ACHN (cell line): Measurements from ENCODE around the gene DACH1.
"Not testable (repeated sequence)": the region's sequence is repeated elsewhere in the genome, so short reads cannot be mapped to it uniquely, and the experiment has no call there.

Source experiments
- DNase-seq: peaks from one replicate; pipeline ENCODE4 v3.0.0-alpha.2; 2015
- in situ Hi-C: cut with HindIII; loops from 2 replicates; pipeline ENCODE4 v1.10.0; 2017; ENCODE audit warnings: low sequenced_read_pairs, low pct_ligation_motif_present, low pct_unique_long_range_greater_than_20kb

Gene DACH1

DNA sequence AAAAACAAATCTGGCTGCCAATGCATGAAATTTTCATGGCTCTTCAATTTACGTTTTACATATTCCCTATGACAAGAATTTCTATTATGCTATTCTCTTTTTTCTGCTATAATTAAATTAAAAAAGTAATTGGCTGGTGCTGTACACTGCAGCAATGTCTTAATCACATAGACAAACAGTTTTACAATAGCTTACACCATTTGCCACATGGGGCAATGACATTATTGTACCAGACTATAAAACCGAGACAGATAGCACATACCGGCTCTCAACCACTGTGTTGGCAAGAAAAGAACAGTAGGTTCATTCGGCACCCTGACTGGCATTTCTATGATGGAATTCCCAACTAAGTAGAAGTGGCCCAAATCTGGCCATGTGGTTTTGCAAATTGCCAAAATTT, 67.7 kb downstream of the DACH1 start:
- DNase-seq = no peak
- in situ Hi-C loops = no loop called here

DNA sequence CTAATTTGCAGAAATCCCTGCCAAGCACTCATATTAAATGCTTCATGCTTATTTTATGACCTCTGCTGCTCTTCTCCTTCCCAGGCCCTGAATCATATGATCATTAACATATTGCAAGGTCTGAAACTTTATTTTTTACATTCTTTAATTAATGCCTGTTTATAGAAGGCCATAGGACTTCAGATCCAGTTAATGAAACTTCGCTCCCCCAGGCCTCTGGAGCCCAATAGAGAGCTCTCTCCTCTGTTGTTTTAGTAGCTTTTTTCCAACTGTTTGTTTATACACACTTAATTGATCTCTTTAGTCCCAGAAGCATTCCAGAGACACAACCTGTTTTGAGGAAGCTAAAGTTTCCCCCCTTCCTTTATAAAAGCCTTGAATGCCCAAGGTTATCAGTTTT, 68.3 kb downstream of the DACH1 start:
- DNase-seq = no peak
- in situ Hi-C loops = no loop called here

DNA sequence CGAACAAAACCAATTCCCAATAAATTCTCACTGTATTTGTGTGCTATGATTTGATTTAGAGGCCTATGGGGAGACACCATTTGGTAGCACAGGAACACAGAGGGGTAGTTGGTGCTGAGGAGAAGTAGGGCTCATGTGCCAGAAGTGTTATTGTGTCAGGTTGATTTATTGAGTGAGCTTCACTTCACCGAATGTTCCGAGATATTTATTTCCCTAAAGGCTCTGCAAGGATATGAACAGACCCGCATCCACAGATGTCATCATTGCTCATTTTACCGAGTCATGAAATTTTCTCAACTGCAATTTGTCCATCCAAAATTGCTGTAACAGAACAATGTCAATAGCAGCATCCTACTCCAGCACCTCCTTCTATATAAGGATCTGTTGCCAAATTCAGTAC, 69.5 kb downstream of the DACH1 start:
- in situ Hi-C loops = no loop called here
- no peak for DNase-seq

DNA sequence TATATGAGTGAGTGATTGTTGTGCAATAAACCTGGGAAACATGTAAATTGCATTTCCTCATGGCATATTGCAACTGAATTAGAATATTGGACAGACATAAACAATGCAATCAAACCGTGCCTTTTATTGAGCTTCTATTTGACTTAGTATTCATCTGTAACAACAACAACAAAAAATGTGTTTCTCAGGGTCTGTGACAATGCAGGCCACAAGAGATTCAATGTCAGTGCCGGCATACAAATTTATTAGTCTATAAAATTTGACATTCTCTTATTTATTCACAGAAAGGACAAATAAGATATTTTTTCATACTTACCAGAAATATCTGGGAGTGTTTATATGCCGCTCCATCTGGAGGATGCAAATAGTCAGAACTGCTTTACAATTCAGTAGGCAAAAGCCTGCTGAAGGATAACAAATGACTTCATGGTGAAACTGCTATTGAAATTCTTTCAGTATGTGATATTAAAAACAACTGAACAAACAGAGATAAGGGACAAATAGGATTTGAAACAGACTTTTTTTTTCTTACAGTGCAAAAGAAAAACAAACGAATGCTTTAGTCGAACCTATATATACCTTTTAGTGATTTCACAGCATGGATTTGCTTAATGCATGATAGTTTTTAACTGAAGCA, 77.2 kb downstream of the DACH1 start:
- no peak for DNase-seq
- in situ Hi-C loops = no loop called here

DNA sequence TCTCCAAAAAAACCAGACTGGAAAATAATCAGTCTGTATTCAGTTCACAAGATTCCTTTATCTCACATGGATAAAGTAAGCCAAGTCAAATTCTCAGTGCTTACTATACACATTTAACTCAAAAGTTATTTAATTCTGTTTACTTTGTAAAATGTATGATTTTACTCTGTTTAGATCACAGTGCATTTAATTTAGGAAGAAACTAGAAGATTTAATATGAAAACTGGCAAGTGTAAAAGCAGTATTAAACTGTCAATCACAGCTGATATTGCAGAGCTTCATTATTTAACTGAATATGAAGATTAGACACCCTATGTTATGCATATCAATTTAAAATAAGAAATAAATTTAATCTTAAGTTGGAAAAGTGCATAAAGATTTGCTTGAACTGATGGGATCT, 78.0 kb downstream of the DACH1 start:
- in situ Hi-C loops = no loop called here

DNA sequence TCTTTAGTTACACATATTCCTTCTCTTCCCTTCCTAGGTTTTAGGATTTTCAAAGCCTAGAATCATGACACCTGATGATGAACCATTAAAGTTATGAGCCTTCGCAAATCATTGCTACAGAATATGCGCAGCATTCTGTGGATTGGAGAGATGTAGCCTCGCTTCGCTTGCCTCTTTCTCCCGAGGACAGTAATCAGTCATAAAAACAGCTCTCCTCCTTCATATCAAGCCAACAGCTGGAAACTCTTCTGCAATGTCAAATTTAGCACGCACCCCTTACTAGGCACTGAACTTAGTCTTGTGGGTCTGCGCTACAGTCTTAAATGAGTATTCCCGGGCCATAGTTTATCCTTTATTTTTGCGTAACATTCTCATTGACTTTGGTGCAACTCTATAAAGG, 79.6 kb downstream of the DACH1 start:
- DNase-seq = no peak
- in situ Hi-C loops = no loop called here

More for the DNA sequence above, 78.0 kb downstream of the DACH1 start:
- DNase-seq = no peak

DNA sequence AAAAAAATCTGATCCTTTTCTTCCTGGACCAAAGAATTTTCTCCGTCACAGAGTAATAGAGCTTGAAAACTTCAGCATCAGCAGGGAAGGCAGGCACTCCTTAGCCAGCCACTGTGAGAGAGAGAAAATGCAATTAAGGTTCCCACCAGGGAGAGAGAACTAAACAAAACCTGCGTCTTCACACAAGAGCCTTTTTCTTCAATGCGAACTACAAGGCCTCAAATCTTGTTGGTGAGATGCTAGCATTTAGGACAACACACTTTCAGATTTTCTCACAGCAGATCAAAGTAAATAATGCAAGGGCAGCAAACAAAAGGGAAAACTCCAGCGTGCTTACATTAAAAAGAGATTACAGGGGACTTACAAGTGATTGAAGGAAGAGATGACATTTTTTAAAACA, 80.1 kb downstream of the DACH1 start:
- no peak for DNase-seq
- in situ Hi-C loops = no loop called here

DNA sequence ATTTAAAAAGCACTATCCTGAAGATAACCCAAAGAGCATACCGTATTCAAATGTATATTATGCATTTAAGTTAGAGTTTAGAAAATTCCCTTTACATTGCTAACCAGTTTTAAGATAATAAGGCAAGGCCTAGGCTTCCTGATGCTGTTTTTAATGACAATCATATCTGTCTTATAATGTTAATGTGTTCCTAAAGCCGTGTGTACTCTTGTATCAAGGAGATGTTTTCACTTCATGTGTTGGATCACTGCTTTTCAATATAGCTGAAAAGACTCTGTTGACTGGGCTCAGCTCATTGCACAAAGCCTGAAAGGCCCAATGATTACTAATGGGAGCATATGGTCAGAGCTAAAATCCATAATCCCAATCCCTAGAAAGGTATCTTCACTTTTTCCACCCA, 81.6 kb downstream of the DACH1 start:
- in situ Hi-C loops = no loop called here
- DNase-seq = no peak

DNA sequence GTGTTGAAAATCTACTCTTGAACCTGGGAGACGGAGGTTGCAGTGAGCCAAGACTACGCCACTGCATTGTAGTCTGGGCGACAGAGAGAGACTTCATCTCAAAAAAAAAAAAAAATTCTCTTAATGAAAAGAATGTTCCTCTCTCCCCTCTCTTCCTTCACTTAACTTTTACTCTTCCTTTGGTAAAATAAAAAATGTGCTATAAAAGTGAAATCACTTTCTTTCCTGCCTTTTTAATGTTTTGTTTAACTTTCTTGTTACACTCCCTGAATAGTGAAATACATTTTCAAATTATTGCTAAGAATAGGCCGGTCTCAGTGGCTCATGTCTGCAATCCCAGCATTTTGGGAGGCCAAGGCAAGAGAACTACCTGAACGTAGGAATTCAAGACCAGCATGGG, 86.5 kb downstream of the DACH1 start:
- in situ Hi-C loops = no loop called here
- no peak for DNase-seq

DNA sequence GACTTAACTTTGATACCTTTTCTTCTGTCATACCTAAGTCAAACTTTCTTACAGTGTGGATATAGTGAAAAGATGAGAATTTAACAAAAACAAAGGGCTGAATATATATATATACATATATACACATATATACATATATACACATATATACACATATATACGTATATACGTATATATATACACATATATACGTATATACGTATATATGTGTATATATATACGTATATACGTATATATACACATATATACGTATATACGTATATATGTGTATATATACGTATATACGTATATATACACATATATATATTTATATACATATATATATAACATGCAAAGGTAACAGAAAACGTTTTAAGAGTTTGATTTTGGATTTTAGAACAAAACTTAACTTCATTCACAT, 88.0 kb downstream of the DACH1 start:
- in situ Hi-C loops, DNase-seq: not testable (repeated sequence)

DNA sequence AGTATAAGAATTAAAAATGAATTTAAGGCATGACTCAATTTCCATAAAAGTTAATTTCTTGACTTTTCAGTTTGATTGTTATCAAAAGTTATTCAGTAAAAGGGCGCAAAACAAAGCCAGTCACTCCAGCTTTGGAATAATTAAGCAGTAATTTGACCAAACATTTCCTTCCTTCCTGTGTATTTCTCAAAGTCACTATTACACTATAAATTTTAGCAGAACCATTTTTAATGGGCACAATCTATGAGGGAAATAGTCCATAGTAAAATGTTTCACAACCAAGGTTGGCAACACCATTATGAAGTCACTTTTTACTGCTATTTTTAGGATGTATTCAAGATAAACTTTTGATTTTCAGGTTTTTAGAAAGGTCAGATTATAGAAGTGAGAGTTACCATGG, 91.0 kb downstream of the DACH1 start:
- no peak for DNase-seq
- in situ Hi-C loops = no loop called here

DNA sequence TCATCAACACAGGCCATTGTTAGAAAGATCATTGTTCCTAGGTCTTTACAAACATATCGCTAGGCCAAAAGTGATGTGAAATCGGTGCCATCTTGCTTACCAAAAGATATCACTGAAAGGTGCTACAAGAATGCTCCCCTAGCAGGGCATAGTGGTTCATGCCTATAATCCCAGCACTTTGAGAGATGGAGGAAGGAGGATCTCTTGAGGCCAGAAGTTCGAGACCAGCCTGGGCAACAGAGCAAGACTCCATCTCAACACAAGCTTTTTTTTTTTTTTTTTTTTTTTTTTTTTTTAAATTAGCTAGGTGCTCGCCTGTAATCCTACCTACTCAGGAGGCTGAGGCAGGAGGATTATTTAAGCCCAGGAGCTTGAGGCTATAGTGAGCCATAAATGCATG, 92.1 kb downstream of the DACH1 start:
- in situ Hi-C loops = no loop called here
- DNase-seq = no peak

DNA sequence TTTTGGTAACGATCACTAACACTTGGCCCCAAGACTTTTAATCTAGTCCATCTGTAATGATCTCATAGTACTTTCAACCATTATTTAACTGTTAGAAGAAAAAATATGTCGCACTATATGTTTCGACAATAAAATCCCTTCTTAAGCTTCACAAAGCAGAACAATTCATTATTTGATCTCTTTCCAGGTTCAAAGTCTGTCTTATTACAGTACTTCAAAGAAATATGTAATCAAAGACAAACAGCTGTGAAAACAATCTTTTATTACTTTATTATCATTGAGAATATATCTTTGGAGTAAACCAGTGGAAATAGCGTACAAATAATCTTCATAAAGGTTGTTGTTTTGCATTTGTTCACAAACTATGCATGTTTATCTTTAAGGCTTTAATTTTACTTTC, 93.5 kb downstream of the DACH1 start:
- in situ Hi-C loops = no loop called here
- no peak for DNase-seq

DNA sequence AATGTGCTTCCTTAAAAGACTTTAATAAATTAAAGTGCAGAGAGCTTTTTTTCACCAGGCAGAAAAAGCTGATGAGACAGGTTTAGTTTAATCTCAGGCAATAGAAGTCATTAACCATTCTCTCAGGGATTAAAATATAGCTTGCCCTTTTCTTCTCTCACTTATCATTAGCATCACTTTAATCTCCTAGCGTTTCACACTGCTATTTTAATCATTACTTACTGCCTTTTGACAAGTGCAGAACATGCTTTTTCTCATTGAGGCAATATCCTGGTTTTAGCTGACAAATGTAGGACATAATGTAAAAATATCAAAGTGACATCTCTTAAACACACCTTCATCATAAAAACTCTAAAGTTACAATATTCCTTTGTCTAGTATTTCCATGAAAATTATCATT, 94.6 kb downstream of the DACH1 start:
- no peak for DNase-seq
- in situ Hi-C loops = no loop called here

DNA sequence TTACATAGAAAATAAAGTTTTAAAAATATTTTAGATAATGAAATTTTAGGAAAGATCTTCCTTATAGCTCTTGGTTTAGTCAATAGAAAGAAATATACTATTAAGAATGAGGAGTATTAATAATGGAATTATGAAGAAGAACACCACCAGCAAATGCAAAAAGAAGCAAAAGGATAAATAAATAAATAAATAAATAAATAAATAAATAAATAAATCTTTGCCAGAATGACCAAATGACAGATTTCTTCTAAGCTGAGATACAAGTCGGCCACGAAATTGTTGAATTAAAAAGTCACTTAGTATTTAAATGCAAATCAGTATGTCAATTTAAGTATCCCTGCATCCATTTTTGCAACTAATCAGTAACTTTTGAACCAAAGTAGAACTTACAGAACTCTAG, 95.9 kb downstream of the DACH1 start:
- in situ Hi-C loops = no loop called here

DNA sequence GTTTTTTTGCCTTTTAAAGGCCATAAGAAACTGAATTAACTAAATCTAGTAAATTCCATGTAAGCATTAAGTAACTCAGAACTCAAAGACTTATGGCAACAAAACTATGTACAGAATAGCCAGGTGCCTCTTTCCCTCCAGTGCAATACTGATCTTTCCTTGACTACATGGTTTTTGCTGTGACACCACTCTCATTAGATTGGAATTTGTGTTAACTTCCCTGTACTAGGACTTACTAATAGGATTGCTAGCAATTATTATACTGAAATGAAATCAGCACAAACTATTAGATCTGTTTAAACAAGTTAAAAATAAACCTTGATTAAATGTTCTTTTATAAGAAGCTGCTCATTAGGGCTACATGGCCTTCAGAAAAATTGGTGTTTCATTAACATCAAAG, 96.3 kb downstream of the DACH1 start:
- DNase-seq = no peak
- in situ Hi-C loops = no loop called here

More for the DNA sequence above, 95.9 kb downstream of the DACH1 start:
- DNase-seq = no peak

DNA sequence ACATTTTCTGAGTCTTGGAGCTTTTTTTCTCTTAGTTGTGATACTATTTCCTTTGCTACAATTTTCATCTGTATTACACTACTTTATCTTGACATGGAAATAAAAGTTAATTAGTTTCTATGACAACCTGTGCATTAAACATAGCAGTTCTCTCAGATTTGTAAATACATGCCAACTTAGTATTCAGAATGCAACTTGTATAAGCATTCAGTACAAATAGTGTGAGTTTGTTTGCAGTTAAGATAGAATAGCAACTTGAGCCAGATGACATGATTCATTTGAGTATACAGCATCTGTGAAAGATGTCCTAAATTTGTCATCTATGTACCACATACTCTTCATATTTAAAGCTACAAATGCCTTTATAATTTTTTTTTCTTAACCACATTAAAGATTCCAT, 98.1 kb downstream of the DACH1 start:
- in situ Hi-C loops = no loop called here
- DNase-seq = no peak

DNA sequence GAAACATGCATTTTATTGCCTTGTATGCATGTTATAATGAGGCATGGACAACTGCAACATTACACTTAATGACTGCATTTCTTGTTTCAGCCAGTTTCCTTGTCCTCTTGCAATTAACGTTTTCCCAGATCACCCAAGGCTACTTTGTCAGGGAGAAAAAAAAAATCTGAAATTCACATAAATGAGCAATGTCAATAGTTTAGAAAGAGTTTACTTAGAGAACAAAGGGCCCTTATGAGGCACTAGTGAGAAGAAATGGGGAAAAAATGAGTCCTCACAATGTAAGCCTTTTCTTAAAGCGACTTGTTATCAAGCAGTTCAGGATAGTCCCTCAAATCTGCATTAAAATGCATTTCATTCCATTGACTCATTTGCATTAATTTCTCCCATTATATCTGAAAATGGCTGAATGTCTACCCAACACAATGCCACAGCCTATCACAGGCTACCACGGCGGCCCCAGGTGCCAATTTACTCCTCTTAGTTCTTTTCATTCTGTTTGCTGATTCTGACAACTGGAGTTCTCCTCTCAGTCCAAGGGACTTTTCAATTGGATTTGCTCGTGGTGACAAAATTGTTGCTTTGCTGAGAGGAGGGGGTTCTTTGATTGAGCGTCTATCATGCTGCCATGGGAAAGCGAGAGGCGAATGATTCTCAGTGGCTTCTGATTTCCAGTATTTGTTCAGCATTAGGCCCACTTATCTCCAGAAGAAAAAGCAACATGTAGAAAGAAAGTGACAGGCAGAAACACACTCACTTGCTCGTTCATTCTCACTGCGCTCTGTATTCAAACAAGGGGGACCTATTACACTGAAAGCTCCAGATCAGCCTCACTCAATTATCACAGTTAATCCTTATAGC, 107.1 kb downstream of the DACH1 start:
- in situ Hi-C loops = no loop called here
- no peak for DNase-seq

DNA sequence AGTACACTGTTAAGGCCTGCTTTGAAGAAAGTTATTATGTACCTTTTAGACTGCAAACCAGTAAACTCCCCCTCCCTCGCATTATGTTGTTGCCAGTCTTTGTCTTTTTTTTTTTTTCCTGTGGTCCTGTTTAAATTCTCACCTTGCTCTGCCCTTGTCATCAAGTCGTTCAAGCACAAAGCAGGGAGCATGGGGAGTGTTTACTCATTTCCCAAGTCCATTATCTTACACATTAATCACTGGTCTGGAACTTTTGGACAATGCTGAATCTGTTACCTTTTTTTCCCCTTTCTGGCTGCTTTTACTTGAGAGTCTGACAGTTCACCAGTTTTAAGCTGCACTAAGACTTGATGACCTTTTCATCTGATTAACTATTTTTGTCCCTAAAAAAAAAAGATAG, 108.2 kb downstream of the DACH1 start:
- in situ Hi-C loops = no loop called here
- no peak for DNase-seq

DNA sequence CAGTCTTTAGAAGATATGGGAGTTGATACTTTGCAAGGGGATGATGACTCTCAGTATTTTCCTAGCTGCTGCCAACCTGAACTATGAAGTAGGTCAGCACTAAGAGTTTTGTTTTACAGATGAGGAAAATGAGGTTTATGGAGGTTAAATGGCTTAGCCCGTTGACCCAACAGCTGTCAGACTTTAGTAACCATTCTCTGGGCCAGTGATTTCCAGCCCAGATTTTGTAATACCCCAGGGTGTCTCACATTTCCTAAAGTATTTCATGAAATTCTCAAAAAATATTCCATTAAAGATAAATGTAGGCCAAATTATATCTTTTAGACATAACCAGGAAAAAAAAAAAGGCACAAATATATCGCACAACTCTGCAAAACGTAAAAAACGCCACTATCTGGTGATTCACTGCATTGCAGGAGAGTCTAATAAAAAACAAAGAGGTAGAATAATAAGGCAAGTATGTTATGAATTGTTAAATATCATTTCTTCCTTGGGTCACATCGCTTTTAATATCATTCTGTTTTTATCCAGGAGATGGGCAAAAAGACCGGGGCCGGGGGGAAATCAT, 112.5 kb downstream of the DACH1 start:
- no peak for DNase-seq
- in situ Hi-C loops = no loop called here
